Duodenal mucosa (tissue), 2 donors: ENCODE data around the gene SLC25A30.

Experiments
- H3K27ac ChIP-seq: one replicate; pipeline ENCODE4 v1.7.0; 2013; ENCODE audit warnings: low read depth, low read length
- H3K27me3 ChIP-seq, 2 donors: one replicate each; pipeline ENCODE4 v1.7.0; 2013; ENCODE audit warnings: low read length in 2 of 2, control low read depth in 1 of 2; ENCODE audit not compliant: insufficient read depth in 2 of 2, control insufficient read depth in 1 of 2
- H3K36me3 ChIP-seq, 2 donors: one replicate each; pipeline ENCODE4 v1.7.0; 2013; ENCODE audit warnings: low read length in 2 of 2, control low read depth in 1 of 2; ENCODE audit not compliant: insufficient read depth in 2 of 2, control insufficient read depth in 1 of 2
- H3K4me1 ChIP-seq, 2 donors: one replicate each; pipeline ENCODE4 v1.7.0; 2013; ENCODE audit warnings: low read length in 2 of 2, control low read depth in 1 of 2; ENCODE audit not compliant: insufficient read depth in 2 of 2, control insufficient read depth in 1 of 2
- H3K4me3 ChIP-seq, 2 donors: one replicate each; pipeline ENCODE4 v1.7.0; 2013; ENCODE audit warnings: low read length in 2 of 2, low read depth in 1 of 2
- H3K9ac ChIP-seq, 2 donors: one replicate each; pipeline ENCODE4 v1.7.0; 2013; ENCODE audit warnings: low read length in 2 of 2, low read depth in 1 of 2
- H3K9me3 ChIP-seq, 2 donors: one replicate each; pipeline ENCODE4 v1.7.0; 2013; ENCODE audit warnings: low read length in 2 of 2, control low read depth in 1 of 2; ENCODE audit not compliant: control insufficient read depth in 1 of 2

Gene SLC25A30

DNA sequence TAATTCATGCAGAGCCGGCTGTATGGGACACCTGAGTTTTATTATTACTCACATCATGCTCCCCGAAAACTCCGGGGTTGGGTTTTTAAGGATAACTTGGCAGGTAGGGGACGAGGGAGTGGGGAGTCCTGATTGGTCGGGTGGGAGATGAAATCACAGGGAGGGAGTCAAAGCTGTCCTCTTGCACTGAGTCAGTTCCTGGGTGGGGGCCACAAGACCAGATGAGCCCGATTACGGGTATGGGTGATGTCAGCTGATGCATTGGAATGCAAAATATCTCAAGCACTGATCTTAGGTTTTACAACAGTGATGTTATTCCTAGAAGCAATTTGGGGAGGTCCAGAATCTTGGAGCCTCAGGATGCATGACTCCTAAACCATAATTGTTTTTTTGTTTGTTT lies 28.0 kb upstream of the SLC25A30 start:
- Histone ChIP-seq H3K27me3 (no peaks in the 10 kb centered on the region), H3K9ac (no peak overlapping the region), H3K4me1 (peaks cover 3 to 9% of the 10 kb centered on the region in 2 donors), H3K36me3 (no peaks in the 10 kb centered on the region), H3K4me3 (no peak overlapping the region), H3K9me3 (no peaks in the 10 kb centered on the region), H3K27ac (no peak overlapping the region)

DNA sequence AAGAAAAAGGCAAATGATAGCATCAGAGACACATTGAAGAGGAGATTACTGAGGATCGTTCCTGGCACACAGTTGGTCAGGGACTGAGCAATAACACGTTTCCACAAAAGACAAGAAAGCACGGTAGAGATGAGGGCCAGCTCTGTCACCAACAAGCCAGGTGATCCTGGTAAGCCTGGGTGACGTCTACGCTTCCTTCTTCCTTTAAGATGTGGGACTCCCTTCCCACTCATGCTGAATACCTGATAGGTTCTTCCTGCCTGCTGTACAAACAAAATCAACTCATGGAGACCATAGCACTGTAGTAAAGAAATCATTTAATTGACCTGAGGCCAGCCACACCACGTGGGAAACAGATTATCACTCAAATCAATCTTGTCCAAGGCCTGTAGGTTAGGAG lies 26.9 kb upstream of the SLC25A30 start:
- H3K27me3 ChIP-seq: no peaks in the 10 kb centered on the region
- H3K4me3 ChIP-seq: no peak overlapping the region
- H3K27ac ChIP-seq: no peak overlapping the region
- H3K36me3 ChIP-seq: no peaks in the 10 kb centered on the region
- H3K9me3 ChIP-seq: no peaks in the 10 kb centered on the region
- H3K9ac ChIP-seq: no peak overlapping the region
- peaks cover 3 to 9% of the 10 kb centered on the region in 2 donors for H3K4me1 ChIP-seq

DNA sequence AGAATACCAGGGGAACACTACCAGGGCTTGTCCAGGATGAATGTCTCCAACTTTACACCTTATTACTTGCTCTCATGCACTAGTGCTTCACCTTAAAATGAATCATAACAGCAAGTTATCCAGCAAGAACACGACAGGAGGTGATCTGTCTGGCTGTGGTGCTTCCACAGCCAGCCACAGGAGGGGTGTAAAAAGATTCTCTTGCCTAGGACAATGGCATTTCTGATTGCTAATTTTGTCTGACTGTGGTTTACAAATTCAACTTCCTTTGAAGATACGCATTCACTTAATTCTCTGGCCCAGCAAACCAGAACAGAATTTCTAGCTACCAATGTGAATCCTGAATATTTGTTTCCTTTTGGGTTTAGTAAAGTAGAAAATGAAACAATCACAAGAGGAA lies 23.5 kb upstream of the SLC25A30 start:
- H3K9me3 ChIP-seq: no peaks in the 10 kb centered on the region
- H3K4me1 ChIP-seq: peaks cover 0 to 6% of the 10 kb centered on the region in 2 donors
- no peaks in the 10 kb centered on the region for H3K36me3 ChIP-seq
- no peak overlapping the region for H3K27ac ChIP-seq
- H3K27me3 ChIP-seq: no peaks in the 10 kb centered on the region
- H3K4me3 ChIP-seq: no peak overlapping the region
- no peak overlapping the region for H3K9ac ChIP-seq

DNA sequence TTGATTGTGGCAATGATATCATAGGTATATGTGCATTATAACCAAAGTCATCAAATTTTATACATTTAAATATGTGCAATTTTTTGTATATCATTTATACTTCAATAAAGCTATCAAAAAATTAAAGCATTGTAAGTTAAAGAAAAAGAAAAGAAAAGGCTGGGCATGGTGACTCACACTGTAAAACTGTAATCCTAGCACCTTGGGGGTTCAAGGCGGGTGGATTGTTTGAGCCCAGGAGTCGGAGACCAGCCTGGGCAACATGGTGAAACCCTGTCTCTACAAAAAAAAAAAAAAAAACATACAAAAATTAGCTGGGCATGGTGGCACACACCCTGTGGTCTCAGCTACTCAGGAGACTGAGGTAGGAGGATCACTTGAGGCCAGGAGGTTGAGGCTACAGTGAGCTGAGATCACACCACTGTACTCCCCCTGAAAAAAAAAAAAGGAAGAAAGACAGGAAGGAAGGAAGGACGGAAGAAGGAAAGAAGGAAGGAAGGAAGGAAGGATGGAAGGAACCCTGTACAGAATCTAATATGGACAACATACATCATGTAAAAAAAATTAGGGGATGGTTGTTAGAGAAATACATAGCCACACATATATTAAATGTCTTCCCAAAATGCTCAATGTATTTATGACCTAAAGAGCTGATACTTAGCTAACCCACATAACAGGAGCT lies 21.7 kb upstream of the SLC25A30 start:
- Histone ChIP-seq H3K9me3 (no peaks in the 10 kb centered on the region), H3K4me1 (peaks cover 0 to 6% of the 10 kb centered on the region in 2 donors), H3K9ac (no peak overlapping the region), H3K4me3 (no peak overlapping the region), H3K36me3 (no peaks in the 10 kb centered on the region), H3K27me3 (no peaks in the 10 kb centered on the region), H3K27ac (no peak overlapping the region)

DNA sequence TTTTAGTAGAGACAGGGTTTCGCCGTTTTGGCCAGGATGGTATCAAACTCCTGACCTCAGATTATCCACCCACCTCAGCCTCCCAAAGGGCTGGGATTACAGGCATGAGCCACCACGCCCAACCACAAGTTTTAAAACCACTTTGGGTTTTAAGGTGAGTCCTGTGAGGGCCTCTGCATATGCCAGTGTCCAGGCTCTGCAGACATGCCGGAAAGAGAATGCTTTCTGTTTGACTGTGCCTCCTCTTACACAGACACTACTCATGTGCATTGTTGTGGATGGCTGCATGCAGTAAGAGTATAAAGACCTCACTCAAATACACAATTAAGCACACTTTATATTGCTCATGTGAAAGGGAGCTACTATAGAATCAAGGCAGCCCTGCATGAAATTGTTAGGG lies 20.8 kb upstream of the SLC25A30 start:
- no peaks in the 10 kb centered on the region for H3K9me3 ChIP-seq
- no peaks in the 10 kb centered on the region for H3K27me3 ChIP-seq
- no peak overlapping the region for H3K27ac ChIP-seq
- peaks cover 0 to 11% of the 10 kb centered on the region in 2 donors for H3K4me1 ChIP-seq
- H3K4me3 ChIP-seq: no peak overlapping the region
- no peaks in the 10 kb centered on the region for H3K36me3 ChIP-seq
- no peak overlapping the region for H3K9ac ChIP-seq

DNA sequence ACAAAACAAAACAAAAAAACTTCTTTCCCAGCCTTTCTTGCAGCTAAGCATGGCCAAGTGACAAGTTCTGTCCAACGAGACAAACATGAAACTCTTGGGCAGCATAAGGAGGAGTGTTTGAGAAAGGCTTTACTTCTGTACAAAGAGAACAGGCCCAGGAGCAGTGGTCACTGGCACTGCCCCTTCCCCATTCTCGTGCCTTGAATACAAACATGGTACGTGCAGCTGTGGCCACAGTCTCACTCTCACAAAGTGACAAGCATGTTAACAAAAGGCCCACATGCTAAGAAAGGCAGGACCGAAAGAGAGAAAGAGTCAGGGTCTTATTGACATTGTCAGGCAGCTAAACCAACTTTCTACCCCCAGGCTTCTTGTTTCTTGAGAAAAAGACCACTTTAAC lies 19.8 kb upstream of the SLC25A30 start:
- no peak overlapping the region for H3K9ac ChIP-seq
- H3K27ac ChIP-seq: no peak overlapping the region
- H3K4me3 ChIP-seq: no peak overlapping the region
- no peaks in the 10 kb centered on the region for H3K9me3 ChIP-seq
- H3K4me1 ChIP-seq: peaks cover 0 to 17% of the 10 kb centered on the region in 2 donors
- H3K27me3 ChIP-seq: no peaks in the 10 kb centered on the region
- H3K36me3 ChIP-seq: no peaks in the 10 kb centered on the region

DNA sequence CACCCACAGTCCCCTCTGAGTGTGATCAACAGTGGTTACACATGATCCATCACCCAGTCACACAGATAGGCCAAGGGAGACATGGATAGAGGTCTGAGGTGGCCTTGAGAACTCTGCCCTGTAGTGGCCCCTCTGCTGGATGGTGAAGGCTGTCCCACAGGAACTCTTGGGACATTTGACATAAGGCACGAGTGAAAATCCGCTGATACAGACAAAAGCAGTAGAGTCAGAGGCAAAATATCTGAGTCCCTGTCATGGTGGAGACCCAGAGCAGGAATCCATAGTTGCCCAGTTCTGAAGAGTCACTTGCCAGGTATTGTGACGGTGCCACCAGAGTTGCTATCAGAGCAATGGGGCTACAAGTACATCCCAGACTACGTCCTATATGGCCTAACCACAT lies 18.8 kb upstream of the SLC25A30 start:
- Histone ChIP-seq H3K27ac (no peak overlapping the region), H3K9ac (no peak overlapping the region), H3K27me3 (no peaks in the 10 kb centered on the region), H3K9me3 (no peaks in the 10 kb centered on the region), H3K4me3 (no peak overlapping the region), H3K36me3 (no peaks in the 10 kb centered on the region), H3K4me1 (peaks cover 0 to 20% of the 10 kb centered on the region in 2 donors)

DNA sequence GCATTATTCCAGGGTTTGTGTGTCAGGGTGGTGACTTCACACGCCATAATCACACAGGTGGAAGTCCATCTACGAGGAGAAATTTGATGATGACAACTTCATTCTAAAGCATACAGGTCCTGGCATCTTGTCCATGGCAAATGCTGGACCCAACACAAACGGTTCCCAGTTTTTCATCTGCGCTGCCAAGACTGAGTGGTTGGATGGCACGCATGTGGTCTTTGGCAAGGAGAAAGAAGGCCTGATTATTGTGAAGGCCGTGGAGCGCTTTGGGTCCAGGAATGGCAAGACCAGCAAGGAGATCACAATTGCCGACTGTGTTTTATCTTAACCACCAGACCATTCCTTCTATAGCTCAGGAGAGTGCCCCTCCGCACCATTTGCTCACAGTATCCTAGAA lies 18.2 kb upstream of the SLC25A30 start:
- Histone ChIP-seq H3K4me1 (peaks cover 0 to 14% of the 10 kb centered on the region in 2 donors), H3K9ac (no peak overlapping the region), H3K9me3 (no peaks in the 10 kb centered on the region), H3K27me3 (no peaks in the 10 kb centered on the region), H3K27ac (no peak overlapping the region), H3K4me3 (no peak overlapping the region), H3K36me3 (no peaks in the 10 kb centered on the region)

DNA sequence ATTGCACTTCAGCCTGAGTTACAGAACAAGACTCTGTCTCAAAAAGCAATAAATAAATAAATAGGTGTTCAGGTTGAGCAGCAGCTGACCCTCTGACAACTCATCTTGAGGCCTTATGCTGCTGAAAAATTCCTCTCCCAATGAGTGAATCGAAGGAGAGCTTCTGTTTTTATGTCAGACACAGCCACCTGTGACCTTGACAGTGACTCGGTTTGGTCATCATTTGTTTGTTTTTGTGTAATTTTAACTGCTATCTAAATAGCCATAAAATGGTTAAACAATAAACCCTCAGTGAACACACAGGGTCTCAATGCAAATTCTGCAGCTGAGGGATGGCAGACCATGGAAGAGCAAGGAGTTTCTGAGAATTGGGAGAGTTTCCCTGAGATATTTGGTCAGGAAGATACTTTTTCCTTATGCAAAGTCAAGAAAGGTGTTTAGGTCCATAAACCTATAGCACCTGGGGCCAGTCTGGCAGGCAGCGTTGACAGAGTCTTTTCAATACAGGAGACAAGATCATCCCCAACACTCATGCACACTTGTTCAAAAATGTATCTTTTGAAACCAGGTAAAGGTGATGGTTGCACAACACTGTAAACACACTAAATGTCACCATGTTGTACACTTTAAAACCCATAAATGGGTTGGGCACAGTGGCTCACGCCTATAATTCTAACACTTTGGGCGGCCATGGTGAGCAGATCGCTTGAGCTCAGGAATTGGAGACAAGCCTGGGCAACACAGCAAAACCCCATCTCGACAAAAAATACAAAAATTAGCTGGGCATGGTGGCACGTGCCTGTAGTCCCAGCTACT lies 16.6 kb upstream of the SLC25A30 start:
- no peak overlapping the region for H3K27ac ChIP-seq
- no peaks in the 10 kb centered on the region for H3K27me3 ChIP-seq
- H3K4me1 ChIP-seq: peaks cover 0 to 14% of the 10 kb centered on the region in 2 donors
- H3K9ac ChIP-seq: no peak overlapping the region
- no peaks in the 10 kb centered on the region for H3K9me3 ChIP-seq
- no peak overlapping the region for H3K4me3 ChIP-seq
- H3K36me3 ChIP-seq: no peaks in the 10 kb centered on the region

DNA sequence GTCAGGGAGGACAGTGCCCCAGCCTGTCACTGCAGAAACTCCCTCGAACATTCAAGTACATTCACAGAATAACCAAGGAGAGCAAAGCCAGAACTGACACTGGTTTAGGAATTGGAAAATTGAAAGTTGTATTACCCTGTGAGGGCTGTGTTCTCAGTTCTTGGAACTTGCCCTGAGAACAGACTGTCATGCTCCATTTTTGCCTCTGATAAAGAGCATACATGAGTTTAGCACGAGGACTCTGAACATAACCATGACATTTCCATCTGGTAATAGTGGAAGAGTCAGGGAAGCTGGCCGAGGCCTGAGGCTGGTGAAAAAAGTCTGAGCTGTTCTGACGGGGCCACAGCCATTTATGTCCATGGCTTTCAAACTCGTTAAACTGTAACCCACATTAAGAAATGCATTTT lies 15.2 kb upstream of the SLC25A30 start:
- H3K27me3 ChIP-seq: no peaks in the 10 kb centered on the region
- no peaks in the 10 kb centered on the region for H3K36me3 ChIP-seq
- H3K9me3 ChIP-seq: no peaks in the 10 kb centered on the region
- H3K4me3 ChIP-seq: no peak overlapping the region
- H3K9ac ChIP-seq: no peak overlapping the region
- peaks cover 0 to 14% of the 10 kb centered on the region in 2 donors for H3K4me1 ChIP-seq
- H3K27ac ChIP-seq: no peak overlapping the region
